ENCODE results near the gene TBL1X. TPM values are rescaled to one million over a fixed set of nuclear protein-coding genes. Genes with fewer than 3 reads are reported as not detected.
"Not testable (repeated sequence)": the region's sequence is repeated elsewhere in the genome, so short reads cannot be mapped to it uniquely, and the experiment has no call there.

The TBL1X gene
- total RNA-seq, 1 donor: 30.7 TPM

DNA sequence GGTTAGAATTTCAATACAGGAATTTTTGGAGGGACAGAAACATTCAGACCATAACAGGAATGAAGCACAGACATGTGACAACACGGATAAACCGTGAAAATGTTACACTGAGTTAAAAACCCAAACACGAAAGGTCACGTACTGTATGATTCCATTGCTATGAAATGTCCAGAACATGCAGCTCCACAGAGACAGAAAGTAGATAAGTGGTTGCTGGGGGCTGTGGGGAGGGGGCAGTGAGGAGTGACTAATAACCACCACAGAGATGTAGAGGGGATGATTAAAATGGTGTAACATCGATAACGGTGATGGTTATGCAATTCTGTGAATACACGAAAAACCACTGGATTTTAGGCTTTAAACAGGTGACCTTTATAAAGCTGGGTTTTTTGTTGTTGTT, 292.5 kb downstream of the TBL1X start:
- TF ChIP-seq, protein P1, sequence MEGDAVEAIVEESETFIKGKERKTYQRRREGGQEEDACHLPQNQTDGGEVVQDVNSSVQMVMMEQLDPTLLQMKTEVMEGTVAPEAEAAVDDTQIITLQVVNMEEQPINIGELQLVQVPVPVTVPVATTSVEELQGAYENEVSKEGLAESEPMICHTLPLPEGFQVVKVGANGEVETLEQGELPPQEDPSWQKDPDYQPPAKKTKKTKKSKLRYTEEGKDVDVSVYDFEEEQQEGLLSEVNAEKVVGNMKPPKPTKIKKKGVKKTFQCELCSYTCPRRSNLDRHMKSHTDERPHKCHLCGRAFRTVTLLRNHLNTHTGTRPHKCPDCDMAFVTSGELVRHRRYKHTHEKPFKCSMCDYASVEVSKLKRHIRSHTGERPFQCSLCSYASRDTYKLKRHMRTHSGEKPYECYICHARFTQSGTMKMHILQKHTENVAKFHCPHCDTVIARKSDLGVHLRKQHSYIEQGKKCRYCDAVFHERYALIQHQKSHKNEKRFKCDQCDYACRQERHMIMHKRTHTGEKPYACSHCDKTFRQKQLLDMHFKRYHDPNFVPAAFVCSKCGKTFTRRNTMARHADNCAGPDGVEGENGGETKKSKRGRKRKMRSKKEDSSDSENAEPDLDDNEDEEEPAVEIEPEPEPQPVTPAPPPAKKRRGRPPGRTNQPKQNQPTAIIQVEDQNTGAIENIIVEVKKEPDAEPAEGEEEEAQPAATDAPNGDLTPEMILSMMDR (IDR thresholded peaks at IDR 0.05; ENCODE audit: insufficient read depth, low read depth, low read length): no peak
- DNase-seq (ENCODE audit: low read depth): peak; percentile 48
- no peak overlapping the region for H3K4me3 ChIP-seq (ENCODE audit: low read depth, low read length)

DNA sequence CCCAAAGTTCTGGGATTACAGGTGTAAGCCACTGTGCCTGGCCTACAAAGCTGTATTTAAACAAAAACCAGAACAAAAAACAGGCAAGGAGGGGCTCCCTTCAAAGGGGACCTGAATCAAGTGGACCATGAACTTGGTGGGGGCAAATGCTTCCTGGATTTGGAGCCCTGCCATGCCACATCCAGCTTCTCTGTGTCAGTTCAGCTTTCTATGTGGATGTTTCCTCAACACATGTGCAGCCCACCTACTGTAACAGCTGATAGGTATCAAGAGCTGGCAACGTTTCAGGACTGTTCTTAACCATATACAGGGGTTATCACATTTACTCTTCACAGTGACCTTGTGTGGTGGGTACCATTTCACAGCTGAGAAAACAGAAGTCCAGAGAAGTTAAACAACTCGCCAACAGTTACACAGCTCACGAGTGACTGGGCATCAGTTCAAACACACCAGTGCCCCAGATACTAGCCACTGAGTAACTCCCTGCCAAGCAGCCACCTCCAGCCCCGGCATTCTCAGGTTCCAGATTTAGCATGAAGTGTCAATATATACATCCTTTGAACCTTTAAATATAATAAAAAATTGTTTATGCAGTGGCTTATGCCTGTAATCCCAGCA, 293.3 kb downstream of the TBL1X start:
- H3K4me3 ChIP-seq (ENCODE audit: low read depth, low read length): no peak overlapping the region
- no peak for DNase-seq (ENCODE audit: low read depth)
- TF ChIP-seq, protein P1 (IDR thresholded peaks at IDR 0.05; ENCODE audit: insufficient read depth, low read depth, low read length): no peak

DNA sequence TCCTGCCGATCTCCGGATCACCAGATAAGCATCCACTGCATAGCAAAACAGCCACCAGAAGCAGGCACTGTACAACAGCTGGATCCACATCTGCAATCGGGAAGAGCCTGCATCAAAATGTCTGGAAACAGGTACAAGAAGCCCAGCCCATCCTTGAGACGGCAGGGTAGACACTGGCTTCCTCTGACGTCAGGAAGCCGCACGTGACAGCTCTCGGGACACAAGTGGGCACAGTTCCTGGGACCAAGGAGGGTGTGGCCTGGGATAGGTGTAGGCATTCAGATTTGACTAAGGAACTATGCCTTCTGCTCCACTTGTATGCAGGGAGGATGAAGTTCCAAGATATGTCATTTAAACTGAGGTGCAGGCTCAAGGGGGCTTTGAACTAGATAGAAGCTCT, 294.5 kb downstream of the TBL1X start:
- TF ChIP-seq, protein P1 (IDR thresholded peaks at IDR 0.05; ENCODE audit: insufficient read depth, low read depth, low read length): no peak
- no peak for DNase-seq (ENCODE audit: low read depth)

DNA sequence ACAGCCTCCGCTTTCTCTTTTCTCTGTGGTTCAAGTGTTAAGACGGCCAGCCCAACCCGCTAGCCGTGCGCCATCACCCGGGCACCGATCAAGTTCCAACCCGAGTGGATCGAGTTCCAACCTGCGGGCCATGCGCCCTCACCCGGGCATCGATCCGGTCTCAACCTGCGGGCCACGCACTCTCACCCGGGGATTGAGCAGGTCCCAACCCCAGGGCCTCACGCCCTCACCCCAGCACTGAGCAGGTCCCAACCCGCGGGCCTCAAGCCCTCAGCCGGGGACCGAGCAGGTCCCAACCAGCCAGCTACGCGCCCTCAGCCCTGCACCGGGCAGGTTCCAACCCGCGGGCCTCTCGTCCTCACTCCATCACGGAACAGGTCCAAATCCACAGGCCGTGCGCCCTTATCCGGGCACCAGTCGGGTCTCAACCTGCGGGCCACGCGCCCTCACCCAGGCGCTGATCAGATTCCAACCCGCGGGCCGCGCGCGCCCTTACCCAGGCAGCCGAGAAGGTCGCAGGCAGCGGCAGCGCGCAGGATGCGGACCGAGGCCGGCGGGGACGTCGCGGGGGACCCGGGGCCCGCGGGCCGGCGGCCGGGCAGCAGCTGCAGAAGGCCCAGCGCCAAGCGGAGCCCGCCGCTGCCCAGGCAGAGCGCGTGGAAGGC, 300.3 kb downstream of the TBL1X start:
- no peak overlapping the region for H3K4me3 ChIP-seq (ENCODE audit: low read depth, low read length)
- no peak for DNase-seq (ENCODE audit: low read depth)
- TF ChIP-seq, protein P1 (IDR thresholded peaks at IDR 0.05; ENCODE audit: insufficient read depth, low read depth, low read length): no peak

More for the DNA sequence above, 294.5 kb downstream of the TBL1X start:
- H3K4me3 ChIP-seq (ENCODE audit: low read depth, low read length): no peak overlapping the region

DNA sequence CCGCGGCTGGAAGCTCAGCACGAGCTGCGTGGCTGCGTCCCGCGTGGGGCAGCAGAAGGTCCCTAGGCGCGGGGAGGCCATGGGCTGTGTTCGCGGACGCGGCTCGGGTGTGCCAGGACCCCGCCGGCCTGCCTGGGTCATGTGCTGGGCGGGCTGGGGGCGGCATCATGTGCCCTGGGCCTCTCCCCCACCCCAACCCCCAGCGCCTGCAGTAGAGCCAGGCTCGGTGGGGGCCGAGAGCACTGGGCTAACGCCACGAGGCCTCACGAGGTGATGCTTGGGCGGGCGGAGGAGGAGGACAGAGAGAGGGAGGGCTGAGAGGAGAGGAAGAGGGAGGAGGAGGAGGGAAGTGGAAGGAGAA, 300.9 kb downstream of the TBL1X start, which contains the start of gene GPR143:
GPR143 (minus strand) TSS at position 111 of the 361 bp plus-strand sequence; CDS start at position 81, 30 bp downstream.
- no peak within 1 kb of the TSS for H3K4me3 ChIP-seq (ENCODE audit: low read depth, low read length)
- DNase-seq (ENCODE audit: low read depth): no peak
- TF ChIP-seq, protein P1 (IDR thresholded peaks at IDR 0.05; ENCODE audit: insufficient read depth, low read depth, low read length): no peak

DNA sequence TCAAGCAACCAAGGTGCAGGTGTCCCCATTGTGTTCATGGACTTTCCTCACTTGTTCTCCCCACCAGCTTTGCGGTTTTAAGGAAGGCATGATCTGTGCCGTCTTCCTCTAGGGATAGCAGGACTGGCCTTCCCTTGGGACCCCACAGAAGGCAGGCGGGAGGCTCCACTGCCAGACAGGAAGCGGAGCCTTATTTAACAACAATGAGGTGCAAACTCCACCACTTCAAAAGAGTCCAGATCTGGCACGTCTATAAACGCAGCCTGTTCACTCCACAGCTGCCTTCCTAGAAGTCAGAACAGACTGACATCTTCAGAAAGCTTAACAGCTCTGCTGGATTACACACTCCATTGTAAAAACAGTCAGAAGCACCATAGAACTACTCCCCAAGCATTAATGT, 302.5 kb downstream of the TBL1X start:
- TF ChIP-seq, protein P1 (IDR thresholded peaks at IDR 0.05; ENCODE audit: insufficient read depth, low read depth, low read length): no peak
- H3K4me3 ChIP-seq (ENCODE audit: low read depth, low read length): no peak overlapping the region
- peak; percentile 10 for DNase-seq (ENCODE audit: low read depth)

DNA sequence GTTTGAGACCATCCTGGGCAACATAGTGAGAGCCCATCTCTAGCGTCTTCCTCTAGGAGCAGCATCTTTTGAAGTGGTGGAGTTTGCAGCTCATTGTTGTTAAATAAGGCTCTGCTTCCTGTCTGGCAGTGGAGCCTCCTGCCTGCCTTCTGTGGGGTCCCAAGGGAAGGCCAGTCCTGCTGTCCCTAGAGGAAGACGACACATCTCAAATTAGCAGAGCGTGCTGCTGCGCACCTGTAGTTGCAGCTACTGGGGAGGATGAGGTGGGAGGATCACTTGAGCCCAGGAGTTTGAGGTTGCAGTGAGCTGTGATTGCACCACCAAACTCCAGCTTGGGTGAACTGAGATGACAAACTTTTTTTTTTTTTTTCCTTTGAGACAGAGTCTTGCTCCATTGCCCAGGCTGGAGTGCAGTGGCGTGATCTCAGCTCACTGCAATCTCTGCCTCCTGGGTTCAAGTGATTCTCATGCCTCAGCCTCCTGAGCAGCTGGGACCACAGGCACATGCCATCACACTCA, 303.5 kb downstream of the TBL1X start:
- not testable (repeated sequence) for DNase-seq (ENCODE audit: low read depth); H3K4me3 ChIP-seq (ENCODE audit: low read depth, low read length)
